ENCODE data around the gene MYBPH.

MYBPH gene

GRCh38 chr1:203188686-203189232 is 13.1 kb upstream of the MYBPH start:
- Histone ChIP-seq H3K36me3 (ENCODE audit: insufficient read depth, low read length) (no peaks in the 10 kb centered on the region), H3K4me1 (ENCODE audit: insufficient read depth, low read length) (peaks cover 23% of the 10 kb centered on the region), H3K9me3 (ENCODE audit: control insufficient read depth, insufficient read depth, low read length) (no peaks in the 10 kb centered on the region), H3K9ac (ENCODE audit: low read depth, low read length) (no peak overlapping the region)

DNA sequence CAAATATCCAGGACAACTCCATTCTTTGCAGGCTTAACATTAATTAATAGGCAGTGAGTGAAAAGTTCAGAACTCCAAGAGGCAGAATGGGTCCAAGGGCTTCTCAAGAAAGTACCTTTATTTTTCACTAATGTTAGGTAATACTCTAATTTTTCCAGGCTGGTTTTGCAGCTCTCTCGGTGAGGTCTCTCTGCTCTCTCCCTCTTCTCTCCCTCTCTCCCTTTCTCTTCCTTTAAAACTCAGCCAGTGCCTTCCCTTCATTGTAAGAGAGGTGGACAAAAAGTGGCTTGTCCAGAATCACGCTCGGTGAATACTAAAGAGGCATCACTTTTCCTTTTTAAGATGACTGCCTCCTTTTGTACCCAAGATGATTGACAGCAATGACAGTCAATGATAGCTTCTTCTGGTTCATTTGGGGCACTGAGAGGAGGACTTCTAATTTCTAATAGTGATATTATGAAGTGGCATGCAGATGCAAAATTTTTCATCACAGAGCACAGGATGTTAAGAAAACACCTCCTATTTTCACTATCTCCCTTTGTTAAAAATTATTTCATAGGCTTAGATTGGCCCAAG is 12.2 kb upstream of the MYBPH start:
- H3K4me1 ChIP-seq (ENCODE audit: insufficient read depth, low read length): peaks cover 23% of the 10 kb centered on the region

DNA sequence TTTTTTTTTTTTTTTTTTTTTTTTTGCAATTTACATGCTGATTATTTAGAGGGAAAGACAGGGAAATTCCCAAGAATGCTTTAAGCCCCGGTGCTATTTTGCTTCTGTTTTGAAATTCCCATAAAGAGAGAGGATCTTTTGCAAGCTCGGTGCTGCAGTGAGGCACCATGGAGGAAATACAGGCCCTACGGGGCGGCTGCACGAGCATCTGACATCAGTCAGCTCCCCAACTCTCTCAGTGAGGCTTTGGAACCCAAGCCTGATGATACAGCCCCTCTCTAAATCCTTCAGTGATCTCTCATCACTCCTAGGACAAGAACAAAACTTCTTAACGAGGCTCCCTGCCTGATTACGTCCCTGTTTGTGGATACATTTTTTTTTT is 11.7 kb upstream of the MYBPH start:
- Histone ChIP-seq H3K9ac (ENCODE audit: low read depth, low read length) (no peak overlapping the region), H3K9me3 (ENCODE audit: control insufficient read depth, insufficient read depth, low read length) (no peaks in the 10 kb centered on the region), H3K36me3 (ENCODE audit: insufficient read depth, low read length) (no peaks in the 10 kb centered on the region), H3K4me1 (ENCODE audit: insufficient read depth, low read length) (peaks cover 23% of the 10 kb centered on the region)

More for the DNA sequence above, 12.2 kb upstream of the MYBPH start:
- no peaks in the 10 kb centered on the region for H3K36me3 ChIP-seq (ENCODE audit: insufficient read depth, low read length)
- H3K9ac ChIP-seq (ENCODE audit: low read depth, low read length): no peak overlapping the region
- no peaks in the 10 kb centered on the region for H3K9me3 ChIP-seq (ENCODE audit: control insufficient read depth, insufficient read depth, low read length)

GRCh38 chr1:203186446-203187303 is 11.0 kb upstream of the MYBPH start, which contains the start of gene CHI3L1:
Gene CHI3L1 (minus strand): TSS chr1:203186704. CDS start chr1:203186623, 81 bp downstream.
- H3K36me3 ChIP-seq (ENCODE audit: insufficient read depth, low read length): no peaks in the 10 kb centered on the region
- H3K9me3 ChIP-seq (ENCODE audit: control insufficient read depth, insufficient read depth, low read length): no peaks in the 10 kb centered on the region
- H3K4me1 ChIP-seq (ENCODE audit: insufficient read depth, low read length): peaks cover 23% of the 10 kb centered on the region
- H3K9ac ChIP-seq (ENCODE audit: low read depth, low read length): no peak within 1 kb of the TSS; the same call in 1 of the 2 replicates

DNA sequence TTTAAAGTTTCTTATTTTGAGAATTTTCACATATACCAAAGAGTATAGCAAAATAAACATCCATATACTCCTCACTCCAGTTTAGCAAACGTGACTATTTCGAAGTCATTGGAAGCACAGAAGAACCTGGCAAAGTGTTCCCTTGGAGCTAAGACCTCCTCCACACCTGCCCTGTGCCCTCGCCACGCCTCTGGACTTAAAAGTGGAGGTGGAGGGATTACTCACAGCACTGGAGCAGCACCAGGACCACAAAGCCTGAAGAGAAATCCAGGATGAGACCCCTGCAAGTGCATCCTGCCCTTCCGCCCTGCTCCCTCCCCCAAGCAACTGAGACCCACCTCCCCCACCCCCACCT is 10.4 kb upstream of the MYBPH start:
- H3K9ac ChIP-seq (ENCODE audit: low read depth, low read length): no peak overlapping the region
- no peaks in the 10 kb centered on the region for H3K36me3 ChIP-seq (ENCODE audit: insufficient read depth, low read length)
- peaks cover 23% of the 10 kb centered on the region for H3K4me1 ChIP-seq (ENCODE audit: insufficient read depth, low read length)
- H3K9me3 ChIP-seq (ENCODE audit: control insufficient read depth, insufficient read depth, low read length): no peaks in the 10 kb centered on the region

DNA sequence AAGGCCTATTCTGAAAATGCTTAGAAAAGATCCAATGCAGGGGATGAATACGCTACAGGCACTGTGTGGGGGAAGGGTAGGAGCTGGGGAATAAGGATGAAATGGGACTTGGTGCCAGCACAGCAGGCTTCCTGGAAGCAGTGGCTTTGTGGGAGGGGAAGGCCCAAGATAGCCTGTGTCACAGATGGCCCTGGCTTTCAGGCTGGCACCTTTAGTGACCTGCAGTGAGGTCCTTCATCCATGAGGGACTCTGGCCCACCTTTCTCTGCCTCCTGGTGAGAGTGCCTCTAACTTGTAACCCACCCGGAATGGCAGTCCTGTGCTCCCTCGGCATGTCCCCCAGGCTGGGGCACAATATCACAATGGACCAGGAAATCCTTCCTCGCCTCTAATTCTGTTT is 10.0 kb upstream of the MYBPH start:
- no peaks in the 10 kb centered on the region for H3K9me3 ChIP-seq (ENCODE audit: control insufficient read depth, insufficient read depth, low read length)
- H3K4me1 ChIP-seq (ENCODE audit: insufficient read depth, low read length): peaks cover 23% of the 10 kb centered on the region
- no peak overlapping the region for H3K9ac ChIP-seq (ENCODE audit: low read depth, low read length)
- H3K36me3 ChIP-seq (ENCODE audit: insufficient read depth, low read length): no peaks in the 10 kb centered on the region

GRCh38 chr1:203185061-203185461 is 9.4 kb upstream of the MYBPH start:
- Histone ChIP-seq H3K9ac (ENCODE audit: low read depth, low read length) (no peak overlapping the region), H3K36me3 (ENCODE audit: insufficient read depth, low read length) (no peaks in the 10 kb centered on the region), H3K4me1 (ENCODE audit: insufficient read depth, low read length) (peaks cover 23% of the 10 kb centered on the region), H3K9me3 (ENCODE audit: control insufficient read depth, insufficient read depth, low read length) (no peaks in the 10 kb centered on the region)

DNA sequence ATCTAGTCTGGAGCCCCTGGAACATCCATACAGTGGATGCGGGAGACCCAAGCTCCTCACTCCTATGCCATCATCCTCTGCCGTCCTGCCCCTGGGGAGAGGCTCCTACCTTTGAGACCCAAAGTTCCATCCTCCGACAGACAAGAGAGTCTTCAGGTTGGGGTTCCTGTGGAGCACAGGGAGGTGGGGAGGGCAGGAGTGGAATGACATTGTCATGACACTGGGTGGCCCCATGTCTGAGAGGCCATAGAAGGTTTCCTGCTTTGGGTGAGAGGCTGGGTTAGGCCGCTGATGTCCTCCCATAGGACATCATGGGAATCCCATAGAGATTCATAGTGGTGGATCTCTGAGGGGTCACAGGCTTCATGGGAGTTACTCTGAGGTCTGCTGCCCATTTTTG is 8.8 kb upstream of the MYBPH start:
- Histone ChIP-seq H3K4me1 (ENCODE audit: insufficient read depth, low read length) (peaks cover 23% of the 10 kb centered on the region), H3K9me3 (ENCODE audit: control insufficient read depth, insufficient read depth, low read length) (no peaks in the 10 kb centered on the region), H3K36me3 (ENCODE audit: insufficient read depth, low read length) (no peaks in the 10 kb centered on the region), H3K9ac (ENCODE audit: low read depth, low read length) (no peak overlapping the region)

DNA sequence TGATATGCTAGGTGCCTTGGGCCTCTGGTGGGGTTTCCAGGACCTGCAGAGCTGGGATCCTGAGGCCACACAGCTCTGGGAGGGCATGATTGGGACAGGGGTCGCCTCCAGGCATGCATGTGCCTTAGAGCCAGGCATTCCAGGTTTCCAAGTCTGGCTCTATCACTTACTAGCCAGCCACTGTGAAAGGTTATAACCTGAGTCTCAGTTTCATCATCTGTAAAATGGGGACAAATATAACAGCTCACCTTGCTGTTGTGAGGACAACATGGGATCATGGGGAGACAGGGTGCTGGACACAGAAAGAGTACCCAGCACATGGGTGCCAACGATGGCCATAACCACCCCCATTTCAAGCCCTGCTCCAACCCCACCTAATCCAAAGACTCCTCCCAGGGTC is 8.2 kb upstream of the MYBPH start:
- Histone ChIP-seq H3K4me1 (ENCODE audit: insufficient read depth, low read length) (peaks cover 24% of the 10 kb centered on the region), H3K9ac (ENCODE audit: low read depth, low read length) (no peak overlapping the region), H3K9me3 (ENCODE audit: control insufficient read depth, insufficient read depth, low read length) (no peaks in the 10 kb centered on the region), H3K36me3 (ENCODE audit: insufficient read depth, low read length) (no peaks in the 10 kb centered on the region)

- Histone ChIP-seq H3K9me3 (ENCODE audit: control insufficient read depth, insufficient read depth, low read length) (no peaks in the 10 kb centered on the region), H3K9ac (ENCODE audit: low read depth, low read length) (no peak overlapping the region), H3K36me3 (ENCODE audit: insufficient read depth, low read length) (no peaks in the 10 kb centered on the region), H3K4me1 (ENCODE audit: insufficient read depth, low read length) (peaks cover 35% of the 10 kb centered on the region)
Observed at GRCh38 chr1:203182387-203182953, 6.8 kb upstream of the MYBPH start.

DNA sequence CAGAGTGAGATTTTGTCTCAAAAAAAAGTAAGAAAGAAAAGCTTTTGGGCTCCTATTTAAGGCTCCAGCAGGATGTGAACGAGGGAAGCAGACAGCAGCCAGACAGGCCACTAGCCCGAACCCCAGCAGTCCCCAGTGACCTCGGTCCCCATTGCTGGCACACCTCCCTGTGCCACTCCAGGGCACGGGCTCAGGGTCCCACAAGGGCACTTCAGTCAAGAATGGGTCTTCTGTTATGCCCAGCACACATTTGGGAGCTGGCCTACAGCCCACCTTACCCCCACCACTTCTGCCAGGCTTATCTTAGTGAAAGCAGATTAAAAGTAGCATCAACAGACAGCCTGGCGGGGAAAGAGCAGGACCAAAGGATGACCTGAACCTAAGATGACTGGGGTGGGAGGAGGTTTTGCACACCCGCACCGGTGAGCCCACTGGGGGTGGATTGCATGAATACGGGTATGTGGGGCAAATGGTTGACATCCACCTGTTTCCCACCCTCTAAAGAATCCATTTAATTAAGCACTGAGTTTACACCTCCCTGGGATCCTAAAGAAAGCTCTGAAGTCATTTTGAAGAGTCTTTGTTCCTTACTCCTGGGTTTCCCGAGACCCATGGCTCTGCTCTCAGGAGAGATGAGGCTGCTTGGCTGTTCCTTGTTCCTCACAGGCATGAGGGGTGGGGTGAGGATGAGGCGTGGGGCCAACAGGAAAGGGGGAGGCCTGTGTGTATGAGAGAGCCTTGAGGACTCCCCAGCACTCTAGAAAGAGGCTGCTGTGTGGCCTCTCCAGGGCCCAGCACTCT is 6.2 kb upstream of the MYBPH start:
- H3K9me3 ChIP-seq (ENCODE audit: control insufficient read depth, insufficient read depth, low read length): no peaks in the 10 kb centered on the region
- peaks cover 32% of the 10 kb centered on the region for H3K4me1 ChIP-seq (ENCODE audit: insufficient read depth, low read length)
- H3K9ac ChIP-seq (ENCODE audit: low read depth, low read length): no peak overlapping the region
- no peaks in the 10 kb centered on the region for H3K36me3 ChIP-seq (ENCODE audit: insufficient read depth, low read length)

DNA sequence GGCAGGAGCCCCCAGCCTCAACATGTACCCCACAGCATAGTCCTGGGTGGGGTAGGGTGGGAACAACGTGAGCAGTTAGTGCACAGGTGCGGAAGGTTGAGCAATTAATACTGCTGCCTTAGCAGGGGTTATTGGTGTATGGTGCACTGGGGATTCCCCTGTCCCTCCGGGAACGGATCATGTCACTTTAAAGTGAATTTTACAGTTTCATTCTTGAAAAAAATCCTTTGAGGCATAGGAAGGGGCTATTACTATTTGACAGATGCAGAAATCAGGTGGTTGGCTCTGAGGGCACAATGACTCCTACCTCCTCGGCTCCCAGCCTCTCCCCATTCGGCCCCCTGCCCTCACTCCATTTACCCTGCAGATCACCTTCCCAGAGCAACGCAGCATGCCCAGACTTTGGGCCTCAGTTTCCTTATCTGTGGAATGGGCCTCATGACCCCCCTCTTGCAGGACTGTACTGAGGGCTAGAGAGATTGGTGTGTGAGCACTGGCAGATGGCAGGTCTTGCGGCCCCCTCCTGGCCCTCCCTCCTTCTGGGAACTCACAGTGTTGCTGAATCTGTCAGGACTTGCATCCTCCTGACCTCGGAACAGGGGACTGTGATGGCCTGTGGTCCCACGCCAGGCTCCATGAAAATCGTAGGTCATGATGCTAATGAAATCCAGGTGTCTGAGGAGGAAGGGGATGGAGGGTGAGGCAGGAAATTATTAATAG is 5.1 kb upstream of the MYBPH start:
- no peaks in the 10 kb centered on the region for H3K36me3 ChIP-seq (ENCODE audit: insufficient read depth, low read length)
- peaks cover 24% of the 10 kb centered on the region for H3K4me1 ChIP-seq (ENCODE audit: insufficient read depth, low read length)
- no peak overlapping the region for H3K9ac ChIP-seq (ENCODE audit: low read depth, low read length)
- no peaks in the 10 kb centered on the region for H3K9me3 ChIP-seq (ENCODE audit: control insufficient read depth, insufficient read depth, low read length)

- H3K9ac ChIP-seq (ENCODE audit: low read depth, low read length): no peak overlapping the region
- no peaks in the 10 kb centered on the region for H3K36me3 ChIP-seq (ENCODE audit: insufficient read depth, low read length)
- H3K4me1 ChIP-seq (ENCODE audit: insufficient read depth, low read length): peaks cover 17% of the 10 kb centered on the region
- H3K9me3 ChIP-seq (ENCODE audit: control insufficient read depth, insufficient read depth, low read length): no peaks in the 10 kb centered on the region
Observed at GRCh38 chr1:203179667-203180005, 4.0 kb upstream of the MYBPH start.
